ENCODE results near the gene CHMP2A.

DNA sequence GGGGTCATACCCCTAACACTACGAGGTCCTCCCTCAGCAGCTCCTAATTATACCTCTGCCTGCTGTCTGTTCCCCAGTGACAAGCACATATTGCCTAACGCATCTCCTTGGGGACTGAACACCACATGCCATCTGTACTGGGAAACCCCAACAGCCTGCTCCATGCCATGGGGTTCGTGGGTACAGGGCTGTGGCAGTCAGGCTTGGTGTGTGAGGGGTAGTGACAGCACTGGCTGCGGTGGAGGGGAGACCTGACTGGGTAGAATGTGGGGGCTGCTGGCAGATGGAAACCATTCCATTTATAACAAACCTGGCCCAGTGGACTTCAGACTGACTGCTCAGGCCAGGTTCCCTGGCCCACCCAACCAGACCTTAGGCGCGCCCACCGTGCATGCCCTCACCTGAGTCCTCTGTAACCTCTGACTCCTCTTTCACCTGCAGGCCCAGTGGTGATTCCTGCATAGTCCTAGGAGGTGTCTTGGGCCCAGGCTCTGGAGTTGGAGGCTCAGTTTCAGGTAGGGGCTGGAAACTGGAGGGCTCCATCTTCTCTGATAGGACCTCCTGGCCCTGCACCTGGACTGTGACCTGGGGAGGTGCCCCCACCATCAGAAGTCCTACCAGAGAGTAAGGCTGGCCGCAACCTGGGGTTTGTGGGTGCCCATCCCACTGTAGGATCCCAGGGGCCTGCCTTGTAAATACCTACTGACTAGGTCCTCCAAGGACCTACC lies 15.2 kb upstream of the CHMP2A start:
- TF ChIP-seq, protein P1, sequence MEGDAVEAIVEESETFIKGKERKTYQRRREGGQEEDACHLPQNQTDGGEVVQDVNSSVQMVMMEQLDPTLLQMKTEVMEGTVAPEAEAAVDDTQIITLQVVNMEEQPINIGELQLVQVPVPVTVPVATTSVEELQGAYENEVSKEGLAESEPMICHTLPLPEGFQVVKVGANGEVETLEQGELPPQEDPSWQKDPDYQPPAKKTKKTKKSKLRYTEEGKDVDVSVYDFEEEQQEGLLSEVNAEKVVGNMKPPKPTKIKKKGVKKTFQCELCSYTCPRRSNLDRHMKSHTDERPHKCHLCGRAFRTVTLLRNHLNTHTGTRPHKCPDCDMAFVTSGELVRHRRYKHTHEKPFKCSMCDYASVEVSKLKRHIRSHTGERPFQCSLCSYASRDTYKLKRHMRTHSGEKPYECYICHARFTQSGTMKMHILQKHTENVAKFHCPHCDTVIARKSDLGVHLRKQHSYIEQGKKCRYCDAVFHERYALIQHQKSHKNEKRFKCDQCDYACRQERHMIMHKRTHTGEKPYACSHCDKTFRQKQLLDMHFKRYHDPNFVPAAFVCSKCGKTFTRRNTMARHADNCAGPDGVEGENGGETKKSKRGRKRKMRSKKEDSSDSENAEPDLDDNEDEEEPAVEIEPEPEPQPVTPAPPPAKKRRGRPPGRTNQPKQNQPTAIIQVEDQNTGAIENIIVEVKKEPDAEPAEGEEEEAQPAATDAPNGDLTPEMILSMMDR (tag by site-specific recombination; IDR thresholded peaks at IDR 0.05), result no peak
- TF ChIP-seq ZNF664 (tag by site-specific recombination; IDR thresholded peaks at IDR 0.05), result no peak
- TF ChIP-seq, protein P2, sequence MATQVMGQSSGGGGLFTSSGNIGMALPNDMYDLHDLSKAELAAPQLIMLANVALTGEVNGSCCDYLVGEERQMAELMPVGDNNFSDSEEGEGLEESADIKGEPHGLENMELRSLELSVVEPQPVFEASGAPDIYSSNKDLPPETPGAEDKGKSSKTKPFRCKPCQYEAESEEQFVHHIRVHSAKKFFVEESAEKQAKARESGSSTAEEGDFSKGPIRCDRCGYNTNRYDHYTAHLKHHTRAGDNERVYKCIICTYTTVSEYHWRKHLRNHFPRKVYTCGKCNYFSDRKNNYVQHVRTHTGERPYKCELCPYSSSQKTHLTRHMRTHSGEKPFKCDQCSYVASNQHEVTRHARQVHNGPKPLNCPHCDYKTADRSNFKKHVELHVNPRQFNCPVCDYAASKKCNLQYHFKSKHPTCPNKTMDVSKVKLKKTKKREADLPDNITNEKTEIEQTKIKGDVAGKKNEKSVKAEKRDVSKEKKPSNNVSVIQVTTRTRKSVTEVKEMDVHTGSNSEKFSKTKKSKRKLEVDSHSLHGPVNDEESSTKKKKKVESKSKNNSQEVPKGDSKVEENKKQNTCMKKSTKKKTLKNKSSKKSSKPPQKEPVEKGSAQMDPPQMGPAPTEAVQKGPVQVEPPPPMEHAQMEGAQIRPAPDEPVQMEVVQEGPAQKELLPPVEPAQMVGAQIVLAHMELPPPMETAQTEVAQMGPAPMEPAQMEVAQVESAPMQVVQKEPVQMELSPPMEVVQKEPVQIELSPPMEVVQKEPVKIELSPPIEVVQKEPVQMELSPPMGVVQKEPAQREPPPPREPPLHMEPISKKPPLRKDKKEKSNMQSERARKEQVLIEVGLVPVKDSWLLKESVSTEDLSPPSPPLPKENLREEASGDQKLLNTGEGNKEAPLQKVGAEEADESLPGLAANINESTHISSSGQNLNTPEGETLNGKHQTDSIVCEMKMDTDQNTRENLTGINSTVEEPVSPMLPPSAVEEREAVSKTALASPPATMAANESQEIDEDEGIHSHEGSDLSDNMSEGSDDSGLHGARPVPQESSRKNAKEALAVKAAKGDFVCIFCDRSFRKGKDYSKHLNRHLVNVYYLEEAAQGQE (tag by site-specific recombination; IDR thresholded peaks at IDR 0.05), result no peak
